ENCODE results near the gene CHCHD10. TPM values are rescaled to one million over a fixed set of nuclear protein-coding genes. Genes with fewer than 3 reads are reported as not detected.

CHCHD10 gene
- total RNA-seq, 1 experiment from 2014 or later = 86.0 TPM

GRCh38 chr22:23716811-23717801 is 50.7 kb downstream of the CHCHD10 start:
- peak overlapping the region; percentile 74 for H3K4me3 Mint-ChIP-seq (ENCODE audit: unreplicated experiment)
- H3K36me3 Mint-ChIP-seq (ENCODE audit: insufficient read depth, unreplicated experiment) = peaks cover 5% of the 10 kb centered on the region
- POLR2A ChIA-PET = interaction anchor here (0.6 to 1.2 kb wide), 4 partner anchors 33 to 432 kb away, joined by 3 to 6 read pairs (median 4); partner anchors contain the start of gene ZNF70
- DNase-seq (ENCODE audit: unreplicated experiment) = peak; percentile 82
- H3K9me3 Mint-ChIP-seq (ENCODE audit: unreplicated experiment) = no peaks in the 10 kb centered on the region
- no peak overlapping the region for H3K27ac Mint-ChIP-seq (ENCODE audit: low read depth, unreplicated experiment)
- intact Hi-C loops (cut with micrococcal nuclease) = no loop called here
- no peaks in the 10 kb centered on the region for H3K4me1 Mint-ChIP-seq (ENCODE audit: insufficient read depth, unreplicated experiment)
- no peaks in the 10 kb centered on the region for H3K27me3 Mint-ChIP-seq (ENCODE audit: insufficient read depth, unreplicated experiment)
- TSS peak; percentile 42 for BruUV-seq (replicated peaks)
- CTCF ChIA-PET = interaction anchor here (0.8 to 1.1 kb wide), 2 partner anchors 133 to 141 kb away, joined by 3 to 4 read pairs; no protein-coding TSS in a partner anchor
- no peak for TF ChIP-seq CTCF (IDR thresholded peaks at IDR 0.05; ENCODE audit: unreplicated experiment)

Other genes with a start within 250 kb of the CHCHD10 start
- not detected in 2 replicates for gene IGLL1, start 187.7 kb downstream of the CHCHD10 start, total RNA-seq (2022)
- gene DRICH1, start 135.7 kb downstream of the CHCHD10 start, total RNA-seq (2022) = not detected in 2 replicates
- not detected in 2 replicates for gene RGL4, start 77.0 kb downstream of the CHCHD10 start, total RNA-seq (2022)
- 3.3 and 4.5 TPM in 2 replicates for gene ZNF70, start 16.9 kb downstream of the CHCHD10 start, total RNA-seq (2022)
- gene VPREB3, start 13.5 kb downstream of the CHCHD10 start, total RNA-seq (2022) = not detected in 2 replicates
- not detected in 2 replicates for gene C22orf15, start 5.0 kb downstream of the CHCHD10 start, total RNA-seq (2022)
- 0.44 TPM in 1 of 2 replicates, not detected in the other for gene MMP11, start 4.9 kb upstream of the CHCHD10 start, total RNA-seq (2022)
- gene SMARCB1, start 19.0 kb upstream of the CHCHD10 start, total RNA-seq (2022) = 83.7 and 115 TPM in 2 replicates
- not detected in 2 replicates for gene DERL3, start 71.0 kb upstream of the CHCHD10 start, total RNA-seq (2022)
- 9.6 and 11.3 TPM in 2 replicates for gene SLC2A11, start 89.9 kb upstream of the CHCHD10 start, total RNA-seq (2022)
- 1,031 and 1,126 TPM in 2 replicates for gene MIF, start 126.4 kb upstream of the CHCHD10 start, total RNA-seq (2022)
- gene GSTT2B, start 193.2 kb upstream of the CHCHD10 start, total RNA-seq (2022) = 15.6 and 22.7 TPM in 2 replicates
- gene DDTL, start 198.9 kb upstream of the CHCHD10 start, total RNA-seq (2022) = 2.1 and 2.5 TPM in 2 replicates
- 127 and 155 TPM in 2 replicates for gene DDT, start 206.5 kb upstream of the CHCHD10 start, total RNA-seq (2022)
- not detected in 2 replicates for gene GSTT2, start 212.2 kb upstream of the CHCHD10 start, total RNA-seq (2022)
- gene GSTT4, start 237.5 kb upstream of the CHCHD10 start, total RNA-seq (2022) = not detected in 2 replicates
- 47.4 and 47.5 TPM in 2 replicates for gene CABIN1, start 243.3 kb upstream of the CHCHD10 start, total RNA-seq (2022)